CD4-positive, alpha-beta T cell (primary cell): ENCODE results near the gene VEGFB. TPM values are rescaled to one million over a fixed set of nuclear protein-coding genes. Genes with fewer than 3 reads are reported as not detected.
A peak's percentile ranks its signal among the peaks of the same experiment; 100 is the strongest.

Experiments used
- ATAC-seq: fragments of 200-7000 bp; cut with Tn5 transposase; one replicate; pipeline ENCODE4 v1.10.0; 2022; ENCODE audit warnings: mild to moderate bottlenecking; ENCODE audit not compliant: poor library complexity
- CTCF ChIA-PET: fragments of 350-600 bp; sonication (Branson Sonifier 250); formaldehyde crosslinking; loops from one replicate; lab custom pipeline; 2021; ENCODE audit warnings: antibody characterized with exemption, inconsistent platforms; lab: Charles Lee
- POLR2A ChIA-PET: fragments of 350-600 bp; sonication (Branson Sonifier 250); formaldehyde crosslinking; loops from one replicate; lab custom pipeline; 2021; ENCODE audit warnings: antibody characterized with exemption, inconsistent platforms; lab: Charles Lee
- DNase-seq, 14 experiments: peaks; one replicate each; pipeline ENCODE4 v3.0.0-alpha.2; 2013 to 2020; ENCODE audit warnings: mixed read lengths in 2 of 14
- H3K27ac ChIP-seq, 2 donors: one replicate each; pipeline versions ENCODE4 v1.5.1 to v1.7.0; 2013; ENCODE audit warnings: low read length in 2 of 2, low read depth in 1 of 2, mild to moderate bottlenecking in 1 of 2
- H3K27me3 ChIP-seq, 2 experiments: 1 replicate in 1 of 2; 2 replicates in 1 of 2; pipeline versions ENCODE4 v1.6.1 to v1.7.0; 2013; ENCODE audit warnings: low read length in 2 of 2, control low read depth in 1 of 2, mild to moderate bottlenecking in 1 of 2, moderate library complexity in 1 of 2; ENCODE audit not compliant: insufficient read depth in 2 of 2, control insufficient read depth in 1 of 2
- H3K36me3 ChIP-seq: one replicate; pipeline ENCODE4 v1.6.1; 2013; ENCODE audit warnings: low read length, control low read depth; ENCODE audit not compliant: insufficient read depth
- H3K4me1 ChIP-seq: one replicate; pipeline ENCODE4 v1.6.1; 2013; ENCODE audit warnings: low read length, control low read depth; ENCODE audit not compliant: insufficient read depth
- H3K4me3 ChIP-seq: one replicate; pipeline ENCODE4 v1.5.1; 2013; ENCODE audit warnings: mild to moderate bottlenecking, low read length, moderate library complexity
- H3K9me3 ChIP-seq, 2 experiments: 1 replicate in 1 of 2; 2 replicates in 1 of 2; pipeline versions ENCODE4 v1.6.1 to v1.7.0; 2013; ENCODE audit warnings: low read length in 2 of 2, mild to moderate bottlenecking in 2 of 2, control low read depth in 1 of 2, moderate library complexity in 1 of 2; ENCODE audit not compliant: control insufficient read depth in 1 of 2, insufficient read depth in 1 of 2
- H3K27ac Mint-ChIP-seq: one replicate; pipeline ENCODE4 v1.8.0; 2020; ENCODE audit warnings: mixed read lengths
- H3K27me3 Mint-ChIP-seq: one replicate; pipeline ENCODE4 v1.8.0; 2021; ENCODE audit warnings: mixed read lengths
- H3K36me3 Mint-ChIP-seq: one replicate; pipeline ENCODE4 v1.8.0; 2021; ENCODE audit warnings: low read depth, mixed read lengths
- H3K4me1 Mint-ChIP-seq: one replicate; pipeline ENCODE4 v1.8.0; 2021; ENCODE audit warnings: low read depth, mixed read lengths
- H3K4me3 Mint-ChIP-seq: one replicate; pipeline ENCODE4 v1.8.0; 2020; ENCODE audit warnings: mild to moderate bottlenecking, mixed read lengths
- H3K9me3 Mint-ChIP-seq: one replicate; pipeline ENCODE4 v1.8.0; 2020; ENCODE audit warnings: mixed read lengths
- intact Hi-C, 2 experiments: fragments of 100-400 bp; cut with DNase I in 1 of 2; cut with micrococcal nuclease in 1 of 2; formaldehyde crosslinking; loops; one replicate each; pipeline versions ENCODE4 v1.15.1 to v1.9.0; 2023 to 2025; cut with DNase I, micrococcal nuclease
- total RNA-seq, 174 experiments: library from RNA in 2 of 174; stranded (reverse) in 2 of 174; gene quantifications; one replicate each; pipeline ENCODE4 v1.2.3 and lab custom pipeline; 2021 to 2026
- TF ChIP-seq, protein P1 (sequence below): fragments of 200-600 bp; IDR thresholded peaks from one replicate; pipeline ENCODE4 v1.8.0; 2022; ENCODE audit warnings: antibody characterized with exemption, mild to moderate bottlenecking

Gene VEGFB
- total RNA-seq, 2 experiments from 2014 or later: 39.7 to 48.7 TPM

DNA sequence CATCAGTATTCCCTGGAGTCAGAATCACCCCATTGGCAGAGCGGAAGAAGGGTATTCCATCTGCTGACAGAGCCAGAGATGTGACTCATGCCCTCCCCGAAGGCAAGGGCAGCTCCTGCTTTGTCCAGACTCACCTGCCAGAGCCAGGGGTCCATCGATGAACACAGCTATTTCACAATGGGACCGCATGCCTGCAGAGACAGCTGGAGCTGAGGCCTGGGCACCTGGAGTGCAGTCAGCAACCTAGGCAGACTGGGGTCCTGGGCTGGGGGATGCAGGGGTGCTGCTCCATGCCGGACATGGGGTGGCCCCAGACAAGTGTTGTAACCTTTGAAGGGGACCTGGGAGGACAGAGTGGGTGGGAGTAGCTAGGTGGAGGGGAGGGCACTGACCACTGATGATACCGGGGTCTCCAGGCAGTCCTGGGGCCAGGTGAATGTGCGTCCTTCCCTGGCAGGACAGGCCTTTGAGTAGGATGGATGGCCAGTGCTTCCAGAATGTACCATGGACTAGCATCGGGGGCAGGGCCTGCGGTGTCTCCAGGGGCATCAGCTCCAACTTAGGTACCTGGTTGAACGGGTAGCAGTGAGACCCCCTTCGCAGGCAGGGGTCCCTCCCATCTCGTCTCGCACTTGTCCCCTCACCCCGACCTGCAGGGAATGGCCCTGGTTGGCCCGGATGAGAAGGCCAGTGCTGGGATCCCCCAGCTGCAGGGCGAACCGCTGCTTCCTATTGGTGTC is 10.1 kb upstream of the VEGFB start:
- CTCF ChIA-PET: interaction anchor here (0.8 to 1.2 kb wide), 3 partner anchors 12 to 28 kb away, joined by 3 to 5 read pairs (median 4); no protein-coding TSS in a partner anchor
- H3K27ac ChIP-seq: peak overlapping the region in 1 of 2 donors; percentile 77
- ATAC-seq: no peak

GRCh38 chr11:64224891-64225607 is 9.3 kb upstream of the VEGFB start:
- H3K4me3 Mint-ChIP-seq: peak overlapping the region; percentile 97
- H3K9me3 Mint-ChIP-seq: no peaks in the 10 kb centered on the region
- peaks cover 32% of the 10 kb centered on the region for H3K36me3 ChIP-seq
- POLR2A ChIA-PET: interaction anchor here (1.4 to 6.3 kb wide), 7 partner anchors 16 to 60 kb away, joined by 6 to 116 read pairs (median 22); partner anchors contain the start of genes BAD, FERMT3, FKBP2 and PPP1R14B
- peaks cover 51% of the 10 kb centered on the region for H3K4me1 ChIP-seq
- intact Hi-C loops: loop anchor here in 1 of 2 experiments (2.0 kb wide), 1 partner anchor 18 kb away; the partner anchor contains the start of gene FERMT3
- DNase-seq: peak in 2 of 14 experiments; percentile 7 to 35
- H3K27ac ChIP-seq: peak overlapping the region; percentile 77
- TF ChIP-seq, protein P1, sequence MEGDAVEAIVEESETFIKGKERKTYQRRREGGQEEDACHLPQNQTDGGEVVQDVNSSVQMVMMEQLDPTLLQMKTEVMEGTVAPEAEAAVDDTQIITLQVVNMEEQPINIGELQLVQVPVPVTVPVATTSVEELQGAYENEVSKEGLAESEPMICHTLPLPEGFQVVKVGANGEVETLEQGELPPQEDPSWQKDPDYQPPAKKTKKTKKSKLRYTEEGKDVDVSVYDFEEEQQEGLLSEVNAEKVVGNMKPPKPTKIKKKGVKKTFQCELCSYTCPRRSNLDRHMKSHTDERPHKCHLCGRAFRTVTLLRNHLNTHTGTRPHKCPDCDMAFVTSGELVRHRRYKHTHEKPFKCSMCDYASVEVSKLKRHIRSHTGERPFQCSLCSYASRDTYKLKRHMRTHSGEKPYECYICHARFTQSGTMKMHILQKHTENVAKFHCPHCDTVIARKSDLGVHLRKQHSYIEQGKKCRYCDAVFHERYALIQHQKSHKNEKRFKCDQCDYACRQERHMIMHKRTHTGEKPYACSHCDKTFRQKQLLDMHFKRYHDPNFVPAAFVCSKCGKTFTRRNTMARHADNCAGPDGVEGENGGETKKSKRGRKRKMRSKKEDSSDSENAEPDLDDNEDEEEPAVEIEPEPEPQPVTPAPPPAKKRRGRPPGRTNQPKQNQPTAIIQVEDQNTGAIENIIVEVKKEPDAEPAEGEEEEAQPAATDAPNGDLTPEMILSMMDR: no peak
- no peak for ATAC-seq
- peaks cover 9% of the 10 kb centered on the region for H3K36me3 Mint-ChIP-seq
- H3K27ac Mint-ChIP-seq: peak overlapping the region; percentile 87
- CTCF ChIA-PET: interaction anchor here (0.8 to 3.4 kb wide), 5 partner anchors 10 to 80 kb away, joined by 3 to 15 read pairs (median 5); partner anchors contain the start of genes ESRRA and STIP1
- no peaks in the 10 kb centered on the region for H3K9me3 ChIP-seq
- H3K27me3 Mint-ChIP-seq: no peaks in the 10 kb centered on the region
- peak overlapping the region; percentile 99 for H3K4me3 ChIP-seq
- no peaks in the 10 kb centered on the region for H3K27me3 ChIP-seq
- H3K4me1 Mint-ChIP-seq: peaks cover 34% of the 10 kb centered on the region

More for the DNA sequence above, 10.1 kb upstream of the VEGFB start:
- Mint-ChIP-seq H3K27ac (no peak overlapping the region), H3K27me3 (no peaks in the 10 kb centered on the region), H3K36me3 (peaks cover 9% of the 10 kb centered on the region), H3K4me1 (peaks cover 27% of the 10 kb centered on the region), H3K9me3 (no peaks in the 10 kb centered on the region), H3K4me3 (peak overlapping the region; percentile 97)
- Histone ChIP-seq H3K27me3 (no peaks in the 10 kb centered on the region), H3K9me3 (no peaks in the 10 kb centered on the region), H3K4me3 (no peak overlapping the region), H3K36me3 (peaks cover 40% of the 10 kb centered on the region), H3K4me1 (peaks cover 44% of the 10 kb centered on the region)
- intact Hi-C loops: loop anchor here in 1 of 2 experiments (2.0 kb wide), 1 partner anchor 18 kb away; the partner anchor contains the start of gene FERMT3
- TF ChIP-seq, protein P1: no peak
- DNase-seq: no peak
- POLR2A ChIA-PET: interaction anchor here (1.0 to 6.3 kb wide), 6 partner anchors 11 to 93 kb away, joined by 3 to 116 read pairs (median 6); partner anchors contain the start of genes FERMT3, PPP1R14B and TRMT112
